ENCODE results near the gene PHKA2.

GRCh38 chrX:18962329-18962728 lies 21.6 kb downstream of the PHKA2 start:
- TF ChIP-seq CTCF (IDR thresholded peaks at IDR 0.05) (no peak), POLR2A (IDR thresholded peaks at IDR 0.05) (no peak)

Measured in uterus (tissue), 2 donors.